Fibroblast of lung (primary cell): Measurements from ENCODE around the gene PWP1.

Source experiments
- EZH2 ChIP-seq: IDR thresholded peaks from 2 replicates; pipeline ENCODE4 v1.5.1; 2012; ENCODE audit warnings: low read length, control low read depth, mild to moderate bottlenecking; ENCODE audit errors: missing control alignments
- TF ChIP-seq, protein P1 (sequence below), 2 donors: IDR thresholded peaks in 1 of 2; conservative IDR thresholded peaks in 1 of 2; 1 replicate in 1 of 2; 2 replicates in 1 of 2; pipeline ENCODE4 v1.5.1; 2011 to 2012; ENCODE audit warnings: low read length in 2 of 2, control low read depth in 1 of 2, inconsistent platforms in 1 of 2, low read depth in 1 of 2, mild to moderate bottlenecking in 1 of 2

DNA sequence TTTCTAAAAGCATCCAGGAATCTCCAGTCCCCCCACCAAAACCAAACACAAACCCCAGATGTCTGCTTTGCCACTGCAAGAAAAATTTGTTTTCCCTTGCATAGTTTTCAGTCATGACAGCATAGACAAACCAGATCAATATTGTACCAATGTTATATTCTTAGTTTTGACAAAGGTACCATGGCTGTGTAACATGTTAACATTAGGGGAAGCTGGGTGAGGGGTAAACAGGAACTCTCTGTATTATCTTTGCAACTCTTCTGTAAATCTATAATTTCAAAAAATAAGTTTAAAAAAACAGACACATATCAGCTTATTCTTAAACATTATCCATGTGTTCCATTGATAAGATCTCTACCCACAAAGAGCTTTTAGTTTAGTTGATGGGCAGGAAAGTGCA lies 44.4 kb upstream of the PWP1 start:
- TF ChIP-seq, protein P1, sequence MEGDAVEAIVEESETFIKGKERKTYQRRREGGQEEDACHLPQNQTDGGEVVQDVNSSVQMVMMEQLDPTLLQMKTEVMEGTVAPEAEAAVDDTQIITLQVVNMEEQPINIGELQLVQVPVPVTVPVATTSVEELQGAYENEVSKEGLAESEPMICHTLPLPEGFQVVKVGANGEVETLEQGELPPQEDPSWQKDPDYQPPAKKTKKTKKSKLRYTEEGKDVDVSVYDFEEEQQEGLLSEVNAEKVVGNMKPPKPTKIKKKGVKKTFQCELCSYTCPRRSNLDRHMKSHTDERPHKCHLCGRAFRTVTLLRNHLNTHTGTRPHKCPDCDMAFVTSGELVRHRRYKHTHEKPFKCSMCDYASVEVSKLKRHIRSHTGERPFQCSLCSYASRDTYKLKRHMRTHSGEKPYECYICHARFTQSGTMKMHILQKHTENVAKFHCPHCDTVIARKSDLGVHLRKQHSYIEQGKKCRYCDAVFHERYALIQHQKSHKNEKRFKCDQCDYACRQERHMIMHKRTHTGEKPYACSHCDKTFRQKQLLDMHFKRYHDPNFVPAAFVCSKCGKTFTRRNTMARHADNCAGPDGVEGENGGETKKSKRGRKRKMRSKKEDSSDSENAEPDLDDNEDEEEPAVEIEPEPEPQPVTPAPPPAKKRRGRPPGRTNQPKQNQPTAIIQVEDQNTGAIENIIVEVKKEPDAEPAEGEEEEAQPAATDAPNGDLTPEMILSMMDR (conservative IDR thresholded peaks at IDR 0.05 in 1 of 2, IDR thresholded peaks at IDR 0.05 in 1 of 2; ENCODE audit: low read depth in 1 of 2, low read length in 2 of 2), result no peak
- no peak for TF ChIP-seq EZH2
